Liver (tissue), 9 donors: ENCODE data around the gene DLGAP4. TPM values are rescaled to one million over a fixed set of nuclear protein-coding genes. Genes with fewer than 3 reads are reported as not detected.

ENCODE experiments used
- DNase-seq: peaks from one replicate; pipeline ENCODE4 v3.0.0-alpha.2; 2017; ENCODE audit warnings: low spot score
- H3K27ac ChIP-seq, 2 donors: one replicate each; pipeline ENCODE4 v1.7.0; 2013; ENCODE audit warnings: inconsistent platforms in 2 of 2, low read length in 2 of 2, control low read depth in 1 of 2, low read depth in 1 of 2, mild to moderate bottlenecking in 1 of 2
- H3K27me3 ChIP-seq, 4 donors: one replicate each; pipeline versions ENCODE4 v1.6.1 to v1.7.0; 2013; ENCODE audit warnings: low read length in 3 of 4, inconsistent platforms in 1 of 4, mild to moderate bottlenecking in 1 of 4, moderate library complexity in 1 of 4; ENCODE audit not compliant: control insufficient read depth in 4 of 4, insufficient read depth in 4 of 4
- H3K36me3 ChIP-seq, 4 donors: one replicate each; pipeline versions ENCODE4 v1.6.1 to v1.7.0; 2013; ENCODE audit warnings: low read length in 3 of 4, mild to moderate bottlenecking in 3 of 4, low read depth in 1 of 4, moderate library complexity in 1 of 4; ENCODE audit not compliant: control insufficient read depth in 4 of 4, insufficient read depth in 3 of 4
- H3K4me1 ChIP-seq, 4 donors: one replicate each; pipeline versions ENCODE4 v1.6.1 to v1.7.0; 2013; ENCODE audit warnings: low read length in 3 of 4, mild to moderate bottlenecking in 3 of 4, moderate library complexity in 1 of 4; ENCODE audit not compliant: control insufficient read depth in 4 of 4, insufficient read depth in 4 of 4
- H3K4me3 ChIP-seq, 3 donors: one replicate each; pipeline versions ENCODE4 v1.6.1 to v1.7.0; 2013; ENCODE audit warnings: low read length in 3 of 3, control low read depth in 1 of 3, low read depth in 1 of 3, mild to moderate bottlenecking in 1 of 3
- H3K9ac ChIP-seq, 2 donors: one replicate each; pipeline ENCODE4 v1.7.0; 2013; ENCODE audit warnings: low read length in 2 of 2, mild to moderate bottlenecking in 2 of 2, moderate library complexity in 2 of 2, control low read depth in 1 of 2, low read depth in 1 of 2
- H3K9me3 ChIP-seq, 4 donors: one replicate each; pipeline versions ENCODE4 v1.6.1 to v1.7.0; 2013; ENCODE audit warnings: low read length in 3 of 4; ENCODE audit not compliant: control insufficient read depth in 4 of 4
- EGR1 ChIP-seq, 2 donors: IDR thresholded peaks; 2 replicates each; pipeline ENCODE4 v1.6.1; 2016 to 2018; ENCODE audit warnings: antibody characterized with exemption in 2 of 2, low read depth in 2 of 2
- FOXA1 ChIP-seq: IDR thresholded peaks from 2 replicates; pipeline ENCODE4 v1.6.1; 2016; ENCODE audit warnings: antibody characterized with exemption
- FOXA2 ChIP-seq: IDR thresholded peaks from 2 replicates; pipeline ENCODE4 v1.6.1; 2016; ENCODE audit warnings: antibody characterized with exemption
- GABPA ChIP-seq, 2 donors: IDR thresholded peaks in 1 of 2; conservative IDR thresholded peaks in 1 of 2; 2 replicates each; pipeline ENCODE4 v1.6.1; 2016; ENCODE audit warnings: antibody characterized with exemption in 2 of 2, mild to moderate bottlenecking in 1 of 2, moderate library complexity in 1 of 2
- HNF4A ChIP-seq, 2 donors: conservative IDR thresholded peaks; 2 replicates each; pipeline ENCODE4 v1.6.1; 2016; ENCODE audit warnings: antibody characterized with exemption in 2 of 2, mild to moderate bottlenecking in 2 of 2
- HNF4G ChIP-seq: IDR thresholded peaks from 2 replicates; pipeline ENCODE4 v1.6.1; 2016; ENCODE audit warnings: antibody characterized with exemption
- JUND ChIP-seq, 2 donors: IDR thresholded peaks; 2 replicates each; pipeline ENCODE4 v1.6.1; 2016; ENCODE audit warnings: antibody characterized with exemption in 2 of 2
- NR2F2 ChIP-seq: IDR thresholded peaks from 2 replicates; pipeline ENCODE4 v1.6.1; 2016; ENCODE audit warnings: antibody characterized with exemption
- RAD21 ChIP-seq, 2 donors: IDR thresholded peaks; 2 replicates each; pipeline ENCODE4 v1.6.1; 2016; ENCODE audit warnings: antibody characterized with exemption in 2 of 2, mild to moderate bottlenecking in 2 of 2
- RXRA ChIP-seq, 2 donors: IDR thresholded peaks; 2 replicates each; pipeline ENCODE4 v1.6.1; 2017 to 2018; ENCODE audit warnings: antibody characterized with exemption in 2 of 2, mild to moderate bottlenecking in 1 of 2
- SP1 ChIP-seq: IDR thresholded peaks from 2 replicates; pipeline ENCODE4 v1.6.1; 2018; ENCODE audit warnings: antibody characterized with exemption, mild to moderate bottlenecking
- TAF1 ChIP-seq: conservative IDR thresholded peaks from 2 replicates; pipeline ENCODE4 v1.6.1; 2016; ENCODE audit warnings: antibody characterized with exemption, mild to moderate bottlenecking
- YY1 ChIP-seq: IDR thresholded peaks from 2 replicates; pipeline ENCODE4 v1.6.1; 2016; ENCODE audit warnings: antibody characterized with exemption, mild to moderate bottlenecking
- WGBS: extraction: QIAGEN DNeasy Blood & Tissue Kit; methylation state at CpG from one replicate; pipeline ENCODE4 v1.1.7; 2013; 5-methylcytosine and 5-hydroxymethylcytosine counted together
- polyA plus RNA-seq, 2 donors: library from polyadenylated mRNA; stranded (reverse) in 1 of 2; unstranded in 1 of 2; fragments of 200-250 nt in 1 of 2; fragments of >200 nt in 1 of 2; fragmentation: Nextera tagmentation in 1 of 2; extraction: Ambion mirVana in 1 of 2; gene quantifications; one replicate each; pipeline versions ENCODE4 v1.2.1 to v1.2.3, GENCODE V29; 2013 to 2015
- total RNA-seq, 2 donors: library from RNA; depleted of rRNA; stranded (reverse); fragments of >200 nt; gene quantifications; one replicate each; pipeline ENCODE4 v1.2.3, GENCODE V29; 2014
- TF ChIP-seq, protein P1 (sequence below): IDR thresholded peaks from 2 replicates; pipeline ENCODE4 v1.6.1; 2016; ENCODE audit warnings: antibody characterized with exemption
- TF ChIP-seq, protein P2 (sequence below): IDR thresholded peaks from 2 replicates; pipeline ENCODE4 v1.6.1; 2016; ENCODE audit warnings: antibody characterized with exemption
- TF ChIP-seq, protein P3 (sequence below): IDR thresholded peaks from 2 replicates; pipeline ENCODE4 v1.6.1; 2016; ENCODE audit warnings: antibody characterized with exemption, mild to moderate bottlenecking
- TF ChIP-seq, protein P4 (sequence below): IDR thresholded peaks from 2 replicates; pipeline ENCODE4 v1.6.1; 2016; ENCODE audit warnings: antibody characterized with exemption
- TF ChIP-seq, protein P5 (sequence below): fragments of 150-350 bp; IDR thresholded peaks from 2 replicates; pipeline ENCODE4 v1.5.1; 2017; ENCODE audit warnings: improper control_type of control experiment, low read depth, low read length; ENCODE audit not compliant: missing input control
- donor health status: healthy.
- donor health status: healthy.
- donor health status: healthy.
- donor health status: healthy.
- donor health status: healthy.

Gene DLGAP4
- total and polyA plus RNA-seq, 4 donors, result 2.9 to 18.7 (median 11.2) TPM

DNA sequence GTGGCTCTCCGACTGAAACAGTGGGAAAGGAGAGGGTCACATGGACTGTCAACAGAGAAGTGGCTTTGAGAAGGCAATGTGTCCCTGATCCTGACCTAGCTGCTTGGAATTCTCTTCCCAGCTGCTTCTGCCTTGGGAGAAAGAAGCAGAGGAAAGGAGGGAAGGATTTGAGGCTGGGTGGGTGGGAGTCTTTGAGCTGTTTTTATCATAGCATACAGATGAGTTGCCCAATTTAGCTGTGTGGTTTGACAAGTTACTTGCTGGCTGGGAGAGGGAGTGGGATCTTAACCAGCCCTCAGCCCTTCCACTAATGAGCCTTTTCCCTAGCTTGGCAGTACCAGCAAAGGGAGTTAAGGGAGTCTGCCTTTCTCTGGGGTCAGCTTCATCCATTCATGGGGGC, 184.1 kb downstream of the DLGAP4 start:
- DNase-seq, result no peak
- 97% methylated on average over 1 of the region's 1 CpG for WGBS
- no peaks in the 10 kb centered on the region for H3K27me3 ChIP-seq
- TF ChIP-seq FOXA2 (no peak), RAD21 (IDR thresholded peaks at IDR 0.05) (no peak), TAF1 (no peak), HNF4A (conservative IDR thresholded peaks at IDR 0.05) (no peak), EGR1 (IDR thresholded peaks at IDR 0.05; ENCODE audit: low read depth in 2 of 2) (no peak)
- no peak overlapping the region for H3K9ac ChIP-seq
- H3K36me3 ChIP-seq, result peaks cover 0 to 2% (median 0%) of the 10 kb centered on the region in 4 donors
- H3K4me1 ChIP-seq, result peaks cover 0 to 12% (median 3%) of the 10 kb centered on the region in 4 donors
- no peak overlapping the region for H3K27ac ChIP-seq
- H3K4me3 ChIP-seq, result no peak overlapping the region
- no peaks in the 10 kb centered on the region for H3K9me3 ChIP-seq

DNA sequence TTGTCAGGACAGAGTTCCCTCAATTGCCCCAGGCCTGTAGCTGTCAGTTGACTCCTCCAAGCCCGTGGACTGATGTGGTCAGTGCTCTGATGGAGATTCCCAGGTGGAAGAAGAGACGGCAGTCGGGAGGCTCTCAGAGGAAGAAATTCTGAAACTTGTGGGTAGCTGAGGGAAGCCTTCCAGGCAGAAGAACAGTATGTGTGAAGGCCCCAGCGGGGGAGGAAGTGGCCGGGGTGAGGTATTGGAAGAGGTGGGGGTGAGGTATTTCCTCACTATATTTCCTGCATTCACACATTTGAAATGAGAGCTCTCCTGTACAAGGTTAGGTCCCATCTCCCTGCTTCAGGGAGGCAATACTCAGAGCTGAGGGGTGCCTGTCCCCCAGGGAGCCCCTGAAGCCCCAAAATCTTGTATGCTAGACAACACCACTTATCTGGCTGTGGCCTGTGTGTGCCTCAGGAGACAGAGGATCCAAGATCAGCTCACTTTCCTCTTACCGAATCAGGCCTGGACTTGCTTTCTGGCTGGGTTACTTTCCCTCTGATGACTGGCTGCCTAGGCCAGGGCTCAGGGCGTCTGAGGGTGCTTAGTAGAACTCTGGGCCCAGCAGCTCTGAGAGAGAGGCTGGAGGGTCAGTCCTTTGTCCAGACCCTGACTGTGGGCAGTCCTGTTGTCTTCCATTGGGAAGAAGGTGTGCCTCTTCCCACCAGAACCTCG, 185.9 kb downstream of the DLGAP4 start:
- 71% methylated on average over 8 of the region's 8 CpGs for WGBS
- Histone ChIP-seq H3K9me3 (no peaks in the 10 kb centered on the region), H3K27me3 (no peaks in the 10 kb centered on the region), H3K27ac (peak overlapping the region in 1 of 2 donors; percentile 38), H3K9ac (no peak overlapping the region), H3K4me1 (peaks cover 2 to 17% (median 6%) of the 10 kb centered on the region in 4 donors), H3K4me3 (no peak overlapping the region), H3K36me3 (peaks cover 0 to 2% (median under 1%) of the 10 kb centered on the region in 4 donors)
- DNase-seq, result no peak
- TF ChIP-seq RAD21 (IDR thresholded peaks at IDR 0.05) (no peak), FOXA2 (no peak), GABPA (IDR thresholded peaks at IDR 0.05 in 1 of 2, conservative IDR thresholded peaks at IDR 0.05 in 1 of 2) (no peak), SP1 (no peak), TAF1 (no peak), HNF4G (no peak), YY1 (no peak), JUND (IDR thresholded peaks at IDR 0.05) (no peak), FOXA1 (no peak), NR2F2 (no peak), EGR1 (IDR thresholded peaks at IDR 0.05; ENCODE audit: low read depth in 2 of 2) (no peak), HNF4A (conservative IDR thresholded peaks at IDR 0.05) (no peak), RXRA (IDR thresholded peaks at IDR 0.05) (no peak)
- TF ChIP-seq, protein P1, sequence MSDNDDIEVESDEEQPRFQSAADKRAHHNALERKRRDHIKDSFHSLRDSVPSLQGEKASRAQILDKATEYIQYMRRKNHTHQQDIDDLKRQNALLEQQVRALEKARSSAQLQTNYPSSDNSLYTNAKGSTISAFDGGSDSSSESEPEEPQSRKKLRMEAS, result no peak
- TF ChIP-seq, protein P2, sequence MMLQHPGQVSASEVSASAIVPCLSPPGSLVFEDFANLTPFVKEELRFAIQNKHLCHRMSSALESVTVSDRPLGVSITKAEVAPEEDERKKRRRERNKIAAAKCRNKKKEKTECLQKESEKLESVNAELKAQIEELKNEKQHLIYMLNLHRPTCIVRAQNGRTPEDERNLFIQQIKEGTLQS, result no peak
- TF ChIP-seq, protein P3, sequence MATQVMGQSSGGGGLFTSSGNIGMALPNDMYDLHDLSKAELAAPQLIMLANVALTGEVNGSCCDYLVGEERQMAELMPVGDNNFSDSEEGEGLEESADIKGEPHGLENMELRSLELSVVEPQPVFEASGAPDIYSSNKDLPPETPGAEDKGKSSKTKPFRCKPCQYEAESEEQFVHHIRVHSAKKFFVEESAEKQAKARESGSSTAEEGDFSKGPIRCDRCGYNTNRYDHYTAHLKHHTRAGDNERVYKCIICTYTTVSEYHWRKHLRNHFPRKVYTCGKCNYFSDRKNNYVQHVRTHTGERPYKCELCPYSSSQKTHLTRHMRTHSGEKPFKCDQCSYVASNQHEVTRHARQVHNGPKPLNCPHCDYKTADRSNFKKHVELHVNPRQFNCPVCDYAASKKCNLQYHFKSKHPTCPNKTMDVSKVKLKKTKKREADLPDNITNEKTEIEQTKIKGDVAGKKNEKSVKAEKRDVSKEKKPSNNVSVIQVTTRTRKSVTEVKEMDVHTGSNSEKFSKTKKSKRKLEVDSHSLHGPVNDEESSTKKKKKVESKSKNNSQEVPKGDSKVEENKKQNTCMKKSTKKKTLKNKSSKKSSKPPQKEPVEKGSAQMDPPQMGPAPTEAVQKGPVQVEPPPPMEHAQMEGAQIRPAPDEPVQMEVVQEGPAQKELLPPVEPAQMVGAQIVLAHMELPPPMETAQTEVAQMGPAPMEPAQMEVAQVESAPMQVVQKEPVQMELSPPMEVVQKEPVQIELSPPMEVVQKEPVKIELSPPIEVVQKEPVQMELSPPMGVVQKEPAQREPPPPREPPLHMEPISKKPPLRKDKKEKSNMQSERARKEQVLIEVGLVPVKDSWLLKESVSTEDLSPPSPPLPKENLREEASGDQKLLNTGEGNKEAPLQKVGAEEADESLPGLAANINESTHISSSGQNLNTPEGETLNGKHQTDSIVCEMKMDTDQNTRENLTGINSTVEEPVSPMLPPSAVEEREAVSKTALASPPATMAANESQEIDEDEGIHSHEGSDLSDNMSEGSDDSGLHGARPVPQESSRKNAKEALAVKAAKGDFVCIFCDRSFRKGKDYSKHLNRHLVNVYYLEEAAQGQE, result no peak
- TF ChIP-seq, protein P4, sequence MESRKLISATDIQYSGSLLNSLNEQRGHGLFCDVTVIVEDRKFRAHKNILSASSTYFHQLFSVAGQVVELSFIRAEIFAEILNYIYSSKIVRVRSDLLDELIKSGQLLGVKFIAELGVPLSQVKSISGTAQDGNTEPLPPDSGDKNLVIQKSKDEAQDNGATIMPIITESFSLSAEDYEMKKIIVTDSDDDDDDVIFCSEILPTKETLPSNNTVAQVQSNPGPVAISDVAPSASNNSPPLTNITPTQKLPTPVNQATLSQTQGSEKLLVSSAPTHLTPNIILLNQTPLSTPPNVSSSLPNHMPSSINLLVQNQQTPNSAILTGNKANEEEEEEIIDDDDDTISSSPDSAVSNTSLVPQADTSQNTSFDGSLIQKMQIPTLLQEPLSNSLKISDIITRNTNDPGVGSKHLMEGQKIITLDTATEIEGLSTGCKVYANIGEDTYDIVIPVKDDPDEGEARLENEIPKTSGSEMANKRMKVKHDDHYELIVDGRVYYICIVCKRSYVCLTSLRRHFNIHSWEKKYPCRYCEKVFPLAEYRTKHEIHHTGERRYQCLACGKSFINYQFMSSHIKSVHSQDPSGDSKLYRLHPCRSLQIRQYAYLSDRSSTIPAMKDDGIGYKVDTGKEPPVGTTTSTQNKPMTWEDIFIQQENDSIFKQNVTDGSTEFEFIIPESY, result no peak
- TF ChIP-seq, protein P5, sequence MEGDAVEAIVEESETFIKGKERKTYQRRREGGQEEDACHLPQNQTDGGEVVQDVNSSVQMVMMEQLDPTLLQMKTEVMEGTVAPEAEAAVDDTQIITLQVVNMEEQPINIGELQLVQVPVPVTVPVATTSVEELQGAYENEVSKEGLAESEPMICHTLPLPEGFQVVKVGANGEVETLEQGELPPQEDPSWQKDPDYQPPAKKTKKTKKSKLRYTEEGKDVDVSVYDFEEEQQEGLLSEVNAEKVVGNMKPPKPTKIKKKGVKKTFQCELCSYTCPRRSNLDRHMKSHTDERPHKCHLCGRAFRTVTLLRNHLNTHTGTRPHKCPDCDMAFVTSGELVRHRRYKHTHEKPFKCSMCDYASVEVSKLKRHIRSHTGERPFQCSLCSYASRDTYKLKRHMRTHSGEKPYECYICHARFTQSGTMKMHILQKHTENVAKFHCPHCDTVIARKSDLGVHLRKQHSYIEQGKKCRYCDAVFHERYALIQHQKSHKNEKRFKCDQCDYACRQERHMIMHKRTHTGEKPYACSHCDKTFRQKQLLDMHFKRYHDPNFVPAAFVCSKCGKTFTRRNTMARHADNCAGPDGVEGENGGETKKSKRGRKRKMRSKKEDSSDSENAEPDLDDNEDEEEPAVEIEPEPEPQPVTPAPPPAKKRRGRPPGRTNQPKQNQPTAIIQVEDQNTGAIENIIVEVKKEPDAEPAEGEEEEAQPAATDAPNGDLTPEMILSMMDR, result no peak
